ENCODE measurements around the gene PLXNA1. TPM values are rescaled to one million over a fixed set of nuclear protein-coding genes. Genes with fewer than 3 reads are reported as not detected.

The PLXNA1 gene
- total RNA-seq, result 86.7 TPM

GRCh38 chr3:126982471-126983175 lies at the start of gene PLXNA1:
TSS of gene PLXNA1 (plus strand) at chr3:126983115. CDS start at chr3:126988594, 5,479 bp downstream.

Other genes starting within 250 kb of the PLXNA1 start
- gene PRR23E, start 210.0 kb downstream of the PLXNA1 start, total RNA-seq, result not detected